Measurements from ENCODE around the gene CTNNB1.

The CTNNB1 gene

GRCh38 chr3:41220906-41221677 lies 21.8 kb downstream of the CTNNB1 start:
- no peak for FAIRE-seq

GRCh38 chr3:41222012-41222411 lies 22.7 kb downstream of the CTNNB1 start:
- no peak for FAIRE-seq

GRCh38 chr3:41222501-41222900 lies 23.2 kb downstream of the CTNNB1 start:
- FAIRE-seq = no peak

GRCh38 chr3:41223078-41223477 lies 23.8 kb downstream of the CTNNB1 start:
- FAIRE-seq = no peak

- no peak for FAIRE-seq
Observed at GRCh38 chr3:41223691-41224090, 24.4 kb downstream of the CTNNB1 start.

GRCh38 chr3:41224120-41224806 lies 25.0 kb downstream of the CTNNB1 start:
- no peak for FAIRE-seq

- no peak for FAIRE-seq
Observed at GRCh38 chr3:41234823-41235721, 35.8 kb downstream of the CTNNB1 start.

GRCh38 chr3:41236228-41236627 lies 36.9 kb downstream of the CTNNB1 start:
- no peak for FAIRE-seq

GRCh38 chr3:41237907-41238306 lies 38.6 kb downstream of the CTNNB1 start:
- no peak for FAIRE-seq

GRCh38 chr3:41239587-41239986 lies 40.3 kb downstream of the CTNNB1 start:
- no peak for FAIRE-seq

- FAIRE-seq = no peak
Observed at GRCh38 chr3:41241161-41241560, 41.9 kb downstream of the CTNNB1 start.

- no peak for FAIRE-seq
Observed at GRCh38 chr3:41241800-41242571, 42.7 kb downstream of the CTNNB1 start.

GRCh38 chr3:41243183-41243582 lies 43.9 kb downstream of the CTNNB1 start:
- no peak for FAIRE-seq

- no peak for FAIRE-seq
Observed at GRCh38 chr3:41244620-41245336, 45.5 kb downstream of the CTNNB1 start.

GRCh38 chr3:41247055-41248004 lies 48.0 kb downstream of the CTNNB1 start:
- FAIRE-seq = no peak

- FAIRE-seq = no peak
Observed at GRCh38 chr3:41248525-41248924, 49.2 kb downstream of the CTNNB1 start.

- no peak for FAIRE-seq
Observed at GRCh38 chr3:41249318-41249717, 50.0 kb downstream of the CTNNB1 start.

GRCh38 chr3:41250825-41251224 lies 51.5 kb downstream of the CTNNB1 start:
- no peak for FAIRE-seq

- no peak for FAIRE-seq
Observed at GRCh38 chr3:41251593-41251992, 52.3 kb downstream of the CTNNB1 start.

GRCh38 chr3:41258239-41258800 lies 59.0 kb downstream of the CTNNB1 start:
- no peak for FAIRE-seq

All from A204.1 (cell line).